ENCODE measurements around the gene EFNB2. TPM values are rescaled to one million over a fixed set of nuclear protein-coding genes. Genes with fewer than 3 reads are reported as not detected.
A peak's percentile ranks its signal among the peaks of the same experiment; 100 is the strongest.

EFNB2 gene
- total RNA-seq, 4 donors from 2014 or later: 17.1 to 45.4 (median 28.3) TPM

DNA sequence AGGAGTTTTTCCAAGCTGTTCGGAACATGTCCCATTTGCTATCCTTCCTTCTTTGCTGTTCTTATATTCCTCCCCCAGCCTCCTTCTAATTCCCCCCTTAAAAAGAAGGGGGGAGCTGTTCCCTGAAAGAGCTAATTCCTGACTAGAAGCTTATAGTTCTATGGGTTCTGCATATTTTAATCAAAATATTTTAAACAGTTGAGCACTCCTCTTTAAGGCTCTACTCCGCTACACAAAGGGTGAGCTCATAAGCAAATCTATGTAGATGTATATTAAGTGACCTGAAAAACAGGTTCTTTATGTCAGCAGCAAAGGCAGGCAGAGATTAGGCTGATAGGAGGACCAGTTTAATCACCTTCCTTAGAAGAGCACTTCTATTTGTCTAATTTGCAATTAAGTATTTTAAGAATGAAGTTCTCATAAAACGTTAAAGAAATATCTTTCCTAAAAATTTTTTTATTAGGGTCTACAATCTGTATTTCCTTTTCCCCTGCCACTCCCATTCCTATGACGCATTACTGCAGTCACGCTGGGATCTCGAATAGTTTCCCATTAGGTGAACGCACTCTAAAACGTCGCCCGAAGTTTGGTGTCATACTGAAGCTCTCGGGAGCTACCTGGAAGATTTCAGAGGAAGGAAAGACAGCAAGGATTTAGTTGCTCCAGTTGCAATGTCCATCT lies 5.2 kb downstream of the EFNB2 start:
- Histone ChIP-seq H3K27me3 (no peaks in the 10 kb centered on the region), H3K27ac (peak overlapping the region; percentile 40), H3K36me3 (no peaks in the 10 kb centered on the region), H3K4me3 (peak overlapping the region; percentile 81), H3K9me3 (no peaks in the 10 kb centered on the region), H3K4me1 (peaks cover 51% of the 10 kb centered on the region)
- TF ChIP-seq POLR2AphosphoS5 (IDR thresholded peaks at IDR 0.05): no peak
- no peak for TF ChIP-seq POLR2A (IDR thresholded peaks at IDR 0.05)
- TF ChIP-seq EP300 (IDR thresholded peaks at IDR 0.05): no peak
- TF ChIP-seq CTCF (IDR thresholded peaks at IDR 0.05): no peak
- no peak for DNase-seq (ENCODE audit: low spot score in 2 of 2)
- WGBS: 56% methylated on average over 11 of the region's 11 CpGs

DNA sequence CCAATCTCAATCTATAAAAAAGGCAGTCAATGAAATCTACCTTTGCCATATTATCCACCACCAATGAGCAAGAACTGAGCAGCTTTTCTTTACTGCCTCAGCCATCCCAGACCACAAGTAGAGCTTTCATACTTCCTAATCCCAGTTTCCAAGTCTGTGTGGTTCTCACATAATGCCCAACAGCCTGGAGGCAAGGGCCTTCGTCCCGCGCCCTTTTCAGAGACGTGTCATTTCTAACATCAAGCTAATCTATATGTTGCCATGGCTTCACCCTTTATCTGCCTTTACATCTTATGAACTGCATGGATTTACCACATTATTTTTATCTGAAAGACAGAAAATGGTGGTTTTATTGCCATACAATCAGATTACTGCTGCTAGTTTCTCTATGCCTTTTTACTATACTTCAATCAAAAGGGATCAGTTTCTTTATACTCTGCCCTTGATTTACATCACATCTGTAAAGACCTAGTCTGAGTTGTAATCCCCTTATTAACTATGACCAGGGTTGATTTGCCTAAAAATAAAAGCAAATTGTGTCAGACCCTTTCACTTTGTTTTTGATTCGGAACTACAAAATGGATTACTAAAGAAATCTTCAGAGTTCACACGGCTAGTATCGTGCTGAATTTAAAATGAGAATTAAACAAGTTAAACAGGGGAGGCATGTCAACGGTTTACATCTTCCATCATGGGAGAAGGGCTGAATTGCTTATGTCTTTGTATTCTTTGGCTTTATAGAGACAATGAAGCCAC lies 5.9 kb downstream of the EFNB2 start:
- no peak for DNase-seq (ENCODE audit: low spot score in 2 of 2)
- no peaks in the 10 kb centered on the region for H3K9me3 ChIP-seq
- peak overlapping the region; percentile 81 for H3K4me3 ChIP-seq
- no peak for TF ChIP-seq POLR2AphosphoS5 (IDR thresholded peaks at IDR 0.05)
- WGBS: 65% methylated on average over 8 of the region's 8 CpGs
- H3K4me1 ChIP-seq: peaks cover 51% of the 10 kb centered on the region
- H3K36me3 ChIP-seq: no peaks in the 10 kb centered on the region
- H3K27me3 ChIP-seq: no peaks in the 10 kb centered on the region
- peak overlapping the region; percentile 40 for H3K27ac ChIP-seq

DNA sequence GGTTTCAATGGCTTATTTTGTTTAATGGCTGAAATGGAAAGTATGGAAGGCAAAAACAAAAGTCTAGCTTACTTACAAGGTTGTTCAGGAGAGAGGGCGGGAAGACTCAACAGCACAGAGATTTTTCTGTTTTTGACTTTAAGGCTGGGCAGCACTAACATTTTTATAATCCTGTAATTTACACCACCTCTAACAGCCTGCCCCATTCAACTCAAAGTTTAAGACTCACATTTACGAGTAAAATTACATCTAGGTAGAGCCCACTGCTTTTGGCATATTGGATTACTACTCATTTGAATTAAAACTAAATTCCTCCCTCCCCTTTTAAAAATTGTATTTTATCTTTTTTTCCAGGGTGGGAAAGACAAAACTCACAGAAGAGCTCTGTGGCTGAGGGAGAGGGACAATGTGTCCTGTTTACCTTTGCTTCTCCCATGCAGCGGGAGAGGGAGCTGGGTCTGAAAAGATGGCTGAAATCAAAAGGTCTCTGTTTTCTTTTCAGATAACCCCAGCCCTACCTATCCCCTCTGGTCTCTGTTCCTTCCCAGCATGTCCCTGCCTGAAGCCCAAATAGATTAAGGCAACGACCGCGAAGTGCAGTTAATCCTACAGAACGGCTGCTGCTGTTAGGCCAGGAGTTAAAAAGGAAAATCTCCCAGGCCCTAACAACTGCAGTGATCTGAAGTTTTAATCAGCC lies 6.6 kb downstream of the EFNB2 start:
- no peaks in the 10 kb centered on the region for H3K27me3 ChIP-seq
- no peaks in the 10 kb centered on the region for H3K36me3 ChIP-seq
- 81% methylated on average over 7 of the region's 7 CpGs for WGBS
- H3K27ac ChIP-seq: peak overlapping the region; percentile 40
- DNase-seq (ENCODE audit: low spot score in 2 of 2): no peak
- peaks cover 49% of the 10 kb centered on the region for H3K4me1 ChIP-seq
- no peak overlapping the region for H3K4me3 ChIP-seq
- TF ChIP-seq CTCF (IDR thresholded peaks at IDR 0.05) (no peak), EP300 (IDR thresholded peaks at IDR 0.05) (no peak), POLR2A (IDR thresholded peaks at IDR 0.05) (no peak), POLR2AphosphoS5 (IDR thresholded peaks at IDR 0.05) (no peak)
- H3K9me3 ChIP-seq: no peaks in the 10 kb centered on the region

DNA sequence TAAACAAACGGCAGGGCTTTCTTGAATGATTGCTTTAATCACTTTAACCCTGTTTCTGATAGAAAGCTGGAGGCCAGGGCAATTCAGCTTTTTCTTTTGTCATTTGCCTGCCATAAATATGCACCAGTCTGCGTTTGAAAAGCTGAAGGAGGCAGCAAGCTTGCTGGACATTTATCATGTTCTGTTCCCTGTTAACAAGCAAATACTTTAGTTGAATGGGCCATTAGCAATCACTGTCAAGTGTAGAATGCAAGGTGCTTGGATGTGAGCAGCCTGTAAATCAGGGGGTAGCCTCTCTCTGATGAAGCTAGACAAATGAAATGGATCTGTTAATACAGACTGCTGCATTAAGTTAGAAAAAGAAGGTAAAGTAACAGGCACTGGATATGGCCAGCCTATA lies 7.6 kb downstream of the EFNB2 start:
- WGBS: 63% methylated on average over 2 of the region's 2 CpGs
- peaks cover 59% of the 10 kb centered on the region for H3K4me1 ChIP-seq
- TF ChIP-seq CTCF (IDR thresholded peaks at IDR 0.05): no peak
- TF ChIP-seq EP300 (IDR thresholded peaks at IDR 0.05): no peak
- no peak for TF ChIP-seq POLR2A (IDR thresholded peaks at IDR 0.05)
- TF ChIP-seq POLR2AphosphoS5 (IDR thresholded peaks at IDR 0.05): no peak
- no peaks in the 10 kb centered on the region for H3K9me3 ChIP-seq
- no peak overlapping the region for H3K27ac ChIP-seq
- H3K4me3 ChIP-seq: no peak overlapping the region
- no peaks in the 10 kb centered on the region for H3K36me3 ChIP-seq
- DNase-seq (ENCODE audit: low spot score in 2 of 2): no peak
- no peaks in the 10 kb centered on the region for H3K27me3 ChIP-seq

DNA sequence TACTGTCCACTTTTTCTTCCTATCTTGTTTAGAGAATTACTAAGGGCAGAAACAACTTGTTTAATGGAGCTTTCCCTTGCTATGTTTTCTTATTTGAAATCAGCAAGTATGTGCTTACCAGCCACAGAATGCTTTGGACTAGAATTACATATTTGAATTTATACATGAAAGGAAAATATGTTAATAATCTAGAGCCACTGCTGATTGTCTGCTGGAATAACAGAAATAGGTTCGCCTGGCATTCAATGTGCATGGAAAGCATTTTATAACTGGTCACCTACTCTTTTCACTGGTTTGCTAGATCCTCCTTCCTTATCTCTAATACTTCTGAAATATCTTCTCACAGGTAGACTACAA lies 8.0 kb downstream of the EFNB2 start:
- WGBS: 89% methylated on average over 1 of the region's 1 CpG
- no peak for DNase-seq (ENCODE audit: low spot score in 2 of 2)
- Histone ChIP-seq H3K4me3 (no peak overlapping the region), H3K9me3 (no peaks in the 10 kb centered on the region), H3K36me3 (no peaks in the 10 kb centered on the region), H3K27me3 (no peaks in the 10 kb centered on the region), H3K27ac (no peak overlapping the region), H3K4me1 (peaks cover 60% of the 10 kb centered on the region)
- no peak for TF ChIP-seq CTCF (IDR thresholded peaks at IDR 0.05)
- TF ChIP-seq EP300 (IDR thresholded peaks at IDR 0.05): no peak
- TF ChIP-seq POLR2A (IDR thresholded peaks at IDR 0.05): no peak
- no peak for TF ChIP-seq POLR2AphosphoS5 (IDR thresholded peaks at IDR 0.05)
